ENCODE data around the gene CDC27. TPM values are rescaled to one million over a fixed set of nuclear protein-coding genes. Genes with fewer than 3 reads are reported as not detected.

The CDC27 gene, protein sequence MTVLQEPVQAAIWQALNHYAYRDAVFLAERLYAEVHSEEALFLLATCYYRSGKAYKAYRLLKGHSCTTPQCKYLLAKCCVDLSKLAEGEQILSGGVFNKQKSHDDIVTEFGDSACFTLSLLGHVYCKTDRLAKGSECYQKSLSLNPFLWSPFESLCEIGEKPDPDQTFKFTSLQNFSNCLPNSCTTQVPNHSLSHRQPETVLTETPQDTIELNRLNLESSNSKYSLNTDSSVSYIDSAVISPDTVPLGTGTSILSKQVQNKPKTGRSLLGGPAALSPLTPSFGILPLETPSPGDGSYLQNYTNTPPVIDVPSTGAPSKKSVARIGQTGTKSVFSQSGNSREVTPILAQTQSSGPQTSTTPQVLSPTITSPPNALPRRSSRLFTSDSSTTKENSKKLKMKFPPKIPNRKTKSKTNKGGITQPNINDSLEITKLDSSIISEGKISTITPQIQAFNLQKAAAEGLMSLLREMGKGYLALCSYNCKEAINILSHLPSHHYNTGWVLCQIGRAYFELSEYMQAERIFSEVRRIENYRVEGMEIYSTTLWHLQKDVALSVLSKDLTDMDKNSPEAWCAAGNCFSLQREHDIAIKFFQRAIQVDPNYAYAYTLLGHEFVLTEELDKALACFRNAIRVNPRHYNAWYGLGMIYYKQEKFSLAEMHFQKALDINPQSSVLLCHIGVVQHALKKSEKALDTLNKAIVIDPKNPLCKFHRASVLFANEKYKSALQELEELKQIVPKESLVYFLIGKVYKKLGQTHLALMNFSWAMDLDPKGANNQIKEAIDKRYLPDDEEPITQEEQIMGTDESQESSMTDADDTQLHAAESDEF
- total RNA-seq, result 10 to 100 TPM; 26.5 to 65.9 (median 49.4) TPM

DNA sequence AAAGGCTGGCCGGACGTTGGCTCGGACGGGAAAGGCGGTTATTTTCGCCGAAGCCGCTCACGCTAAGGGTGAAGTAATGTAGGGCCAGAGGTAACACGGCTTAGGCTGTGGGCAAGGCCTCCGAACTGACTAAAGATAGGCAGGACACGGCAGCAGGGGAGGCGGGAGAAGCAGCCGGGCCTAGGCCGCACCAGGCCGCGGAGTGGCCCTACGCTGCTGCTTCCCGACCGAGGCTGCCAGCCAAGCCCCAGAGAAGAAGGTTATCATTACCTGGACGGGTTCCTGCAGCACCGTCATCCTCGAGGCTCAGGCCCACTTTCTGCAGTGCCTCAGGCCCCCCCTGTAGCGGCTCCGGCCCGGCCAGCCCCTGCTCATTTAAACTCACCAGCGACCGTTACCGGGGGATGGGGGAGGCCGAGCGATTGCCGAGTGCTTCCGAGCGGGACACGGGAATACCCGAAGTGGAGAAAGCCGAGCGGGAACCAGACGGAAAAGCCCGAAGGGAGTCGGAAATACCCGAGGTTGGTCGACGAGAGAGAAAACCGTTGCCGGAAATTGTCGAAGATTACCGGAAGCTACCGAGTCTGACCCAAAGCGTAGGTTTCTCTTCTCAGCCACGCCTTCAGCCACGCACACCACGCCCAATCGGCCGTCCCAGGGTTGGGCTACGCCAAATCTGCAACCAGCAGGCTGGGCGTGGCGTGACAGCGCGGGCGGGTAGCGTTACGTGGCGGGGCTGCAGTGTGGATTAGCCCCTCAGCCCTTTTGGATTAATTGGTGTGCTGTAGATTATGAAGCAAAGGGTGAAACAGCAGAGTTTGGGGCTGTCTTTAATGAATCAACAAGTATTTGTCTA, at the start of gene CDC27:
Gene CDC27 (minus strand): TSS at position 420 of the 856 bp plus-strand sequence. CDS start 123 bp downstream, at position 297.
- intact Hi-C loops (cut with DNase I; ENCODE audit: low total_unique reads) (no loop called here), in situ Hi-C loops (cut with MboI; ENCODE audit: low sequenced_read_pairs in 4 of 4) (no loop called here)
- ATAC-seq (peak; percentile 96), DNase-seq (peak; percentile 98)
- Histone ChIP-seq H3K4me3 (peak within 1 kb of the TSS; percentile 72 to 95 (median 77)), H3K9me3 (no peaks in the 10 kb centered on the region), H3K4me1 (peaks cover 30 to 39% of the 10 kb centered on the region in 2 donors), H3K27me3 (no peaks in the 10 kb centered on the region), H3K27ac (peak within 1 kb of the TSS; percentile 91 to 97 (median 94)), H3K36me3 (no peaks in the 10 kb centered on the region)
- TF ChIP-seq, protein P1, sequence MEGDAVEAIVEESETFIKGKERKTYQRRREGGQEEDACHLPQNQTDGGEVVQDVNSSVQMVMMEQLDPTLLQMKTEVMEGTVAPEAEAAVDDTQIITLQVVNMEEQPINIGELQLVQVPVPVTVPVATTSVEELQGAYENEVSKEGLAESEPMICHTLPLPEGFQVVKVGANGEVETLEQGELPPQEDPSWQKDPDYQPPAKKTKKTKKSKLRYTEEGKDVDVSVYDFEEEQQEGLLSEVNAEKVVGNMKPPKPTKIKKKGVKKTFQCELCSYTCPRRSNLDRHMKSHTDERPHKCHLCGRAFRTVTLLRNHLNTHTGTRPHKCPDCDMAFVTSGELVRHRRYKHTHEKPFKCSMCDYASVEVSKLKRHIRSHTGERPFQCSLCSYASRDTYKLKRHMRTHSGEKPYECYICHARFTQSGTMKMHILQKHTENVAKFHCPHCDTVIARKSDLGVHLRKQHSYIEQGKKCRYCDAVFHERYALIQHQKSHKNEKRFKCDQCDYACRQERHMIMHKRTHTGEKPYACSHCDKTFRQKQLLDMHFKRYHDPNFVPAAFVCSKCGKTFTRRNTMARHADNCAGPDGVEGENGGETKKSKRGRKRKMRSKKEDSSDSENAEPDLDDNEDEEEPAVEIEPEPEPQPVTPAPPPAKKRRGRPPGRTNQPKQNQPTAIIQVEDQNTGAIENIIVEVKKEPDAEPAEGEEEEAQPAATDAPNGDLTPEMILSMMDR (IDR thresholded peaks at IDR 0.05 in 4 of 5, conservative IDR thresholded peaks at IDR 0.05 in 1 of 5), result no peak
- peak; percentile 69 to 77 for TF ChIP-seq POLR2A (IDR thresholded peaks at IDR 0.05)

DNA sequence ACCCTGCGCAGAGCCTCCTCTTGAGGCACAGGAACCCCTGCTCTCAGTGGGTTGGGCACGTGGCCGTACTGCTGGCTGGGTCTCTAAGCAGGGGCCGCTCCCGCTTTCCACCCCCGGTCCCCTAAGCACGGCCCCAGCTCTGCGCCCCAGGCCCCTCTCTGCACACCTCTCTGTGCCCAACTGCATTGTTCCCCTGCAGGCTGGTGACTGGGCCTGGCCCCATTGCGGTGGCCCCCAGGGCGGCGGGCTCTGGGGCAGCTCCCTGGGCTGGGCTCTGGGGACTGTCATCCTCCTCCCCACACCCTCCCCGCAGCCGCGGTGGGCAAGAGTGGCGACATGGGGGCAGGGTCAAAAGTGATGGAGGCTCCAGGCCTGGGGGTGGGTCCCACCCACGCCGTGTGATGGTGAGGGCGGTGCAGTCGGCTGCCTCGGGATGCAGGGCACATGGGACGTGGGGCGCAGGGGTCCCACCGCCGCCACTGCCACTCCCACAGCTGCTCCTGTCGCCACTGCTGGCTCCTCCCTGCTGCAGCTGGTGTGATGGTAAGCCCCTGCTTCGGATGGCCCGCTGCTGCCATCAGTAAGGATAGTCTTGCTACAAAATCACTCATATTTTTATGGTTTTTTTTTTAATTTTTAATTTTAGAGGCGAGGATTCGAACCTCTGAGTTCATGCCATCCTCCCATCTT, 49.4 kb upstream of the CDC27 start:
- Histone ChIP-seq H3K27ac (no peak overlapping the region), H3K9me3 (no peaks in the 10 kb centered on the region), H3K4me1 (peaks cover 10 to 17% of the 10 kb centered on the region in 2 donors), H3K36me3 (no peaks in the 10 kb centered on the region), H3K27me3 (no peaks in the 10 kb centered on the region), H3K4me3 (no peak overlapping the region)
- TF ChIP-seq, protein P1 (IDR thresholded peaks at IDR 0.05 in 4 of 5, conservative IDR thresholded peaks at IDR 0.05 in 1 of 5), result no peak
- TF ChIP-seq POLR2A (IDR thresholded peaks at IDR 0.05), result no peak
- intact Hi-C loops (cut with DNase I; ENCODE audit: low total_unique reads) (no loop called here), in situ Hi-C loops (cut with MboI; ENCODE audit: low sequenced_read_pairs in 4 of 4) (loop anchor here in 1 of 4 donors (10.0 kb wide), 1 partner anchor 376 kb away; no protein-coding TSS in a partner anchor)
- ATAC-seq, result no peak
- no peak for DNase-seq

DNA sequence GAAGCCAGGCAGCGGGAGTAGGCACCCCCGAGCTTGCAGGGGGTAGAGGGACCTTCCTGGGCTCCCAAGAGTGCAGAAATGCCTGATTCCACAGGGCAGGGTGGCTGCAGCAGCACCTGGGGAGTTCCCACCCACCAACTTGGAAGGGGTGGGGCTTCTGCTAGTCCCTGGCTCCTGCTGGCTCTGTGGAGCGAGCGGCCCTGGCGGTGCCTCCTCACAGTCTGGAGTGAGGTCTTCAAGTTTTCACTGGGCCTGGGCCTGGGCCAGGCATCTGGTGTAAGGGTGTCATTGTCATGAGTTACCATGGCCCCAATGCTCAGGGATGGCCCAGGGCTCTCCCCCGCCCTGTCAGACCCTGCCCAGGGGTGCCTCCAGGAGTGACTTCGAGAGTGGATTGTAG, 48.7 kb upstream of the CDC27 start:
- Histone ChIP-seq H3K4me3 (no peak overlapping the region), H3K9me3 (no peaks in the 10 kb centered on the region), H3K27ac (no peak overlapping the region), H3K4me1 (peaks cover 10 to 17% of the 10 kb centered on the region in 2 donors), H3K36me3 (no peaks in the 10 kb centered on the region), H3K27me3 (no peaks in the 10 kb centered on the region)
- intact Hi-C loops (cut with DNase I; ENCODE audit: low total_unique reads) (no loop called here), in situ Hi-C loops (cut with MboI; ENCODE audit: low sequenced_read_pairs in 4 of 4) (loop anchor here in 1 of 4 donors (10.0 kb wide), 1 partner anchor 377 kb away; no protein-coding TSS in a partner anchor)
- TF ChIP-seq, protein P1 (IDR thresholded peaks at IDR 0.05 in 4 of 5, conservative IDR thresholded peaks at IDR 0.05 in 1 of 5), result no peak
- TF ChIP-seq POLR2A (IDR thresholded peaks at IDR 0.05), result no peak
- DNase-seq (no peak), ATAC-seq (no peak)

DNA sequence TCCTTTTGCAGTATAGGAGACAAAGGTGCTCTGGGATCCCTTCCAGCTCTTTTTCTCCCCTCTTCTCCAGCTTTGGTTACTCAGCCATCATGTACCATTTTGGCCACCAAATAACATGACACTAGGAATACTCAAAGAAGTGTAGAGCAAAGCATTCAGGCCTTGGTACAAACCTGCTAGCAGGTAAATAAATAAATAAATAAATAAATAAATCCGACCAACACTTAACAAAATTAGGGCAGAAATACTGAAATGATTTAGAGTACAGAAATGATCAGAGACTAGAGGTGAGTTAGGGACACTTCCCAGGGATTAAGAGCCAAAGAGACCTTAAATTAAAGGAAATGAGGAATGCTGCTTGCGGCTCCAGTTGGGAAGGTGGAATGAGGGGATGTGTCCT, 46.8 kb upstream of the CDC27 start:
- no peak overlapping the region for H3K4me3 ChIP-seq
- ATAC-seq (no peak), DNase-seq (no peak)
- in situ Hi-C loops (cut with MboI; ENCODE audit: low sequenced_read_pairs in 4 of 4), result loop anchor here in 1 of 4 donors (10.0 kb wide), 1 partner anchor 379 kb away; no protein-coding TSS in a partner anchor
- H3K36me3 ChIP-seq, result no peaks in the 10 kb centered on the region
- no peaks in the 10 kb centered on the region for H3K9me3 ChIP-seq
- no peaks in the 10 kb centered on the region for H3K27me3 ChIP-seq
- intact Hi-C loops (cut with DNase I; ENCODE audit: low total_unique reads), result no loop called here
- no peak overlapping the region for H3K27ac ChIP-seq
- TF ChIP-seq POLR2A (IDR thresholded peaks at IDR 0.05), result no peak
- TF ChIP-seq, protein P1 (IDR thresholded peaks at IDR 0.05 in 4 of 5, conservative IDR thresholded peaks at IDR 0.05 in 1 of 5), result no peak
- H3K4me1 ChIP-seq, result peaks cover 10 to 17% of the 10 kb centered on the region in 2 donors
